Stomach (tissue), 9 donors: ENCODE results near the gene PWP2. TPM values are rescaled to one million over a fixed set of nuclear protein-coding genes. Genes with fewer than 3 reads are reported as not detected.
A peak's percentile ranks its signal among the peaks of the same experiment; 100 is the strongest.

ENCODE experiments used
- DNase-seq, 2 donors: peaks; one replicate each; pipeline versions ENCODE4 v3.0.0 to v3.0.0-alpha.2; 2013 to 2019
- H3K27ac ChIP-seq, 5 donors: fragments of 200-600 bp in 4 of 5; sonication (generic) in 4 of 5; one replicate each; pipeline ENCODE4 v1.5.1; 2013 to 2019; ENCODE audit warnings: mild to moderate bottlenecking in 1 of 5, moderate library complexity in 1 of 5
- H3K27me3 ChIP-seq, 3 donors: fragments of 200-600 bp; sonication (generic); one replicate each; pipeline ENCODE4 v1.5.1; 2017 to 2019; ENCODE audit warnings: mixed run types in 1 of 3
- H3K36me3 ChIP-seq, 4 donors: fragments of 200-600 bp; sonication (generic); 1 replicate in 3 of 4; 2 replicates in 1 of 4; pipeline ENCODE4 v1.5.1; 2016 to 2019
- H3K4me1 ChIP-seq, 4 donors: fragments of 200-600 bp; sonication (generic); one replicate each; pipeline ENCODE4 v1.5.1; 2016 to 2019
- H3K4me3 ChIP-seq, 4 donors: fragments of 200-600 bp; sonication (generic) in 3 of 4; one replicate each; pipeline ENCODE4 v1.5.1; 2016 to 2019; ENCODE audit warnings: mild to moderate bottlenecking in 1 of 4
- H3K9me3 ChIP-seq, 4 donors: fragments of 200-600 bp; sonication (generic); one replicate each; pipeline ENCODE4 v1.5.1; 2016 to 2019
- CTCF ChIP-seq, 7 experiments: fragments of 450-650 bp in 4 of 7; fragments of 200-600 bp in 3 of 7; sonication (generic) in 3 of 7; IDR thresholded peaks; one replicate each; pipeline ENCODE4 v1.5.1; 2016 to 2019; ENCODE audit warnings: antibody characterized with exemption in 7 of 7, control low read depth in 2 of 7, mild to moderate bottlenecking in 1 of 7
- EP300 ChIP-seq: sonication (generic); formaldehyde crosslinking; IDR thresholded peaks from one replicate; pipeline ENCODE4 v1.6.1; 2017; ENCODE audit warnings: antibody characterized with exemption
- POLR2A ChIP-seq, 4 donors: fragments of 450-650 bp; IDR thresholded peaks; one replicate each; pipeline ENCODE4 v1.6.1; 2016; ENCODE audit warnings: antibody characterized with exemption in 4 of 4, control low read depth in 2 of 4, mild to moderate bottlenecking in 1 of 4, moderate library complexity in 1 of 4
- POLR2AphosphoS5 ChIP-seq, 3 donors: sonication (generic); formaldehyde crosslinking; IDR thresholded peaks; one replicate each; pipeline ENCODE4 v1.6.1; 2016; ENCODE audit warnings: antibody characterized with exemption in 3 of 3
- WGBS, 5 donors: extraction: QIAGEN DNeasy Blood & Tissue Kit in 3 of 5; methylation state at CpG; one replicate each; pipeline versions ENCODE4 v1.1.5 to v1.1.7; 2013 to 2018; 5-methylcytosine and 5-hydroxymethylcytosine counted together
- intact Hi-C: fragments of 100-400 bp; cut with DNase I; formaldehyde crosslinking; loops from one replicate; pipeline ENCODE4 v1.15.1; 2023; ENCODE audit warnings: low total_unique reads
- polyA plus RNA-seq, 3 donors: library from polyadenylated mRNA; stranded (reverse); fragments of 200-250 nt; gene quantifications; one replicate each; pipeline ENCODE4 v1.2.3, GENCODE V29; 2013
- total RNA-seq, 5 donors: library from RNA; depleted of rRNA; stranded (reverse); fragments of >200 nt; gene quantifications; one replicate each; pipeline versions ENCODE4 v1.1.0 to v1.2.3, GENCODE V29; 2014 to 2016
- donor health status: healthy with polysubstance abuse.
- donor health status: Bipolar disorder and iron deficiency.
- donor health status: healthy.

Gene PWP2
- total and polyA plus RNA-seq, 8 donors, result 2.4 to 29.2 (median 6.3) TPM; not detected in 1

DNA sequence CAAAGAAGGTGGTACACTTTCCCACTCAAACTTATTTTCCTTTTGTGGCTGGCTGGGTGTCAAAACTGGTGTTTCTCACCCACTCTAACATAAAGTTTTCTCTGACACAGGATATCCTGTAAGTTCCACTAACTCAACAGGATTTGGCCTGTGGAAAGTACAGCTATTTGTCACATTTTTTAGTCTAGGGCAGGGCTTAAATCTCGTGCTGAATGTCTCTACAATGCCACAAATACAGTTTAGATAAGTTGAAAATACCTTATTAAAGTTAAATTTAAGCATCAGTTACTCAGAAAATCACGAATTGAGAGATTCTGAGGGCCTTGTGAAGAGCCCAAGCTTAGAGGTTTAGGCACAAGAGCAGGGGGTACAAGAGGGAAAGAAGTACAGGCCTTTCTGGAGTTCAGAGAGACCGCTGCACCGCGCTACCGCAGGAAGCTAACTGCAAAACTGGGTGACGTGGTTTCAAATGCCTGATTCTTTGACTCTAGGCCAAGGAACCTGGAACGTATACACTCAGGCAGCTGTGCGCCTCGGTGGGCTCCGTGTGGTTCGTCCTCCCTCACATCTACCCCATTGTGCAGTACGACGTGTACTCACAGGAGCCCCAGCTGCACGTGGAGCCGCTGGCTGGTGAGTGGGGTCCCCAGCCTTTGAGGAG is 23.4 kb upstream of the PWP2 start:
- no peaks in the 10 kb centered on the region for H3K9me3 ChIP-seq
- peak; percentile 53 to 74 for DNase-seq
- no peaks in the 10 kb centered on the region for H3K27me3 ChIP-seq
- no peak overlapping the region for H3K4me3 ChIP-seq
- H3K27ac ChIP-seq, result peak overlapping the region; percentile 64 to 77 (median 73)
- peaks cover 32 to 69% (median 46%) of the 10 kb centered on the region in 4 donors for H3K4me1 ChIP-seq
- intact Hi-C loops, result no loop called here
- 37 to 52% (median 40%) methylated on average over 8 to 16 of the region's 16 CpGs for WGBS, 5 donors
- H3K36me3 ChIP-seq, result peaks cover 20 to 97% (median 95%) of the 10 kb centered on the region in 4 donors
- no peak for TF ChIP-seq EP300
- TF ChIP-seq POLR2AphosphoS5 (IDR thresholded peaks at IDR 0.05), result peak in 1 of 3 donors; percentile 12
- TF ChIP-seq CTCF (IDR thresholded peaks at IDR 0.05), result no peak
- no peak for TF ChIP-seq POLR2A (IDR thresholded peaks at IDR 0.05)

DNA sequence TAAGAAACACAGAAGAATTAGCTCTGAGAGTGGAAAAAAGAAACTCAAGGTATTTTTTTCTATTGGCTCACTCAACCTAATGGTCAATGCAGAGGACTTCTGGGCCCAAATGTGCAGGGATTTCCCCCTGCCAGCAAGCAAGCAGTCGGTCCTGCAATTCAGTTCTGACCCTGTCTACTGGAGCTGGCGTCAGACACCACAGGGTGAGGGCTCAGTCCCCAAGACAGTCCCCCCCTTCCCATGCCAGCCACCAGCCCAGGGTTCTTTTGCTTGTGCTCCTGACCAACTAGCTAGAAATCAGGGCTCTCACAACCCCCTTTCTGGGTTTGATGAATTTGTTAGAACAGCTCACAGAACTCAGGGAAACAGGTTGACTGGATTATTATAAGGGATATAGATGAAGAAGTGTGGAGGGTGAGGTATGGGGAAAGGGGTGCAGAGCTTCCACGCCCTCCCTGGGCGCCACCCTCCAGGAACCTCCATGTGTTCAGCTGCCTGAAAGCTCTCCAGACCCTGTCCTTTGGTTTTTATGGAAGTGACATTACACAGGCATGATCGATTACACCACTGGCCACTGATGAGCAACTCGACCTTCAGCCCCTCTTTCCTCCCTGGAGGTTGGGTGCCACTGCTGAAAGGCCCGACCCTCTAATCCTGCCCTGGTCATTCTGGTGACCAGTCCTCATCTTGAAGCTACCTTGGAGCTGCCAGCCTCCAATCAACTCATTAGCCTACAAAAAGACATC is 22.5 kb upstream of the PWP2 start:
- H3K27me3 ChIP-seq, result no peaks in the 10 kb centered on the region
- H3K4me1 ChIP-seq, result peaks cover 32 to 71% (median 46%) of the 10 kb centered on the region in 4 donors
- DNase-seq, result peak in 1 of 2 donors; percentile 17
- intact Hi-C loops, result no loop called here
- H3K9me3 ChIP-seq, result no peaks in the 10 kb centered on the region
- peak overlapping the region; percentile 43 to 77 (median 65) for H3K27ac ChIP-seq
- peaks cover 29 to 97% (median 95%) of the 10 kb centered on the region in 4 donors for H3K36me3 ChIP-seq
- no peak overlapping the region for H3K4me3 ChIP-seq
- no peak for TF ChIP-seq POLR2A (IDR thresholded peaks at IDR 0.05)
- TF ChIP-seq CTCF (IDR thresholded peaks at IDR 0.05), result no peak
- no peak for TF ChIP-seq EP300
- no peak for TF ChIP-seq POLR2AphosphoS5 (IDR thresholded peaks at IDR 0.05)
- WGBS, 5 donors, result 65 to 75% (median 72%) methylated on average over 7 of the region's 7 CpGs

- peak overlapping the region; percentile 64 to 77 (median 68) for H3K27ac ChIP-seq
- WGBS, 5 donors, result 34 to 53% (median 41%) methylated on average over 15 of the region's 15 CpGs
- H3K36me3 ChIP-seq, result peaks cover 40 to 97% (median 95%) of the 10 kb centered on the region in 4 donors
- intact Hi-C loops, result no loop called here
- DNase-seq, result peak in 1 of 2 donors; percentile 33
- no peaks in the 10 kb centered on the region for H3K27me3 ChIP-seq
- no peak overlapping the region for H3K4me3 ChIP-seq
- no peak for TF ChIP-seq EP300
- TF ChIP-seq POLR2AphosphoS5 (IDR thresholded peaks at IDR 0.05), result no peak
- TF ChIP-seq POLR2A (IDR thresholded peaks at IDR 0.05), result no peak
- no peak for TF ChIP-seq CTCF (IDR thresholded peaks at IDR 0.05)
- H3K9me3 ChIP-seq, result no peaks in the 10 kb centered on the region
- peaks cover 32 to 71% (median 46%) of the 10 kb centered on the region in 4 donors for H3K4me1 ChIP-seq
These were observed 21.5 kb upstream of the PWP2 start for GRCh38 chr21:44085491-44086321.
